Stimulated activated naive CD8-positive, alpha-beta T cell treated with anti-CD3 and anti-CD28 coated beads, Interleukin-15, Interleukin-2, amounts not matched to agents 100 U/mL and 50 U/mL, for 24 hours (primary cell): ENCODE measurements around the gene TRAT1.

Source experiments
- ATAC-seq: fragments of 150-1000 bp; cut with Tn5 transposase; one replicate; pipeline ENCODE4 v1.10.0; 2021
- DNase-seq: peaks from one replicate; pipeline ENCODE4 v3.0.0; 2021

Gene TRAT1

GRCh38 chr3:108861401-108861800 lies 38.8 kb downstream of the TRAT1 start:
- ATAC-seq (no peak), DNase-seq (no peak)

GRCh38 chr3:108862865-108863798 lies 40.5 kb downstream of the TRAT1 start:
- ATAC-seq (peak; percentile 94), DNase-seq (peak; percentile 23)

GRCh38 chr3:108863799-108864135 lies 41.2 kb downstream of the TRAT1 start:
- DNase-seq = no peak
- no peak for ATAC-seq

- no peak for ATAC-seq
- DNase-seq = no peak
Observed at GRCh38 chr3:108877901-108878300, 55.3 kb downstream of the TRAT1 start.

- DNase-seq = no peak
- no peak for ATAC-seq
Observed at GRCh38 chr3:108879915-108880314, 57.3 kb downstream of the TRAT1 start.

GRCh38 chr3:108882762-108883161 lies 60.2 kb downstream of the TRAT1 start:
- DNase-seq (no peak), ATAC-seq (no peak)

GRCh38 chr3:108883373-108883772 lies 60.8 kb downstream of the TRAT1 start:
- peak; percentile 84 for ATAC-seq
- DNase-seq = no peak

GRCh38 chr3:108887121-108887520 lies 64.5 kb downstream of the TRAT1 start:
- no peak for DNase-seq
- ATAC-seq = no peak

GRCh38 chr3:108887777-108888176 lies 65.2 kb downstream of the TRAT1 start:
- ATAC-seq = no peak
- DNase-seq = no peak

GRCh38 chr3:108891833-108892232 lies 69.2 kb downstream of the TRAT1 start:
- ATAC-seq (no peak), DNase-seq (no peak)

- DNase-seq = no peak
Observed at GRCh38 chr3:108894981-108895380, 72.4 kb downstream of the TRAT1 start.

GRCh38 chr3:108897883-108898282 lies 75.3 kb downstream of the TRAT1 start:
- DNase-seq (no peak), ATAC-seq (no peak)

More at GRCh38 chr3:108894981-108895380, 72.4 kb downstream of the TRAT1 start:
- ATAC-seq = no peak

- DNase-seq = no peak
- ATAC-seq = no peak
Observed at GRCh38 chr3:108899530-108899929, 76.9 kb downstream of the TRAT1 start.
